ENCODE data around the gene HHAT. TPM values are rescaled to one million over a fixed set of nuclear protein-coding genes. Genes with fewer than 3 reads are reported as not detected.

Gene HHAT
- 5.2 and 5.4 TPM in 2 replicates for total RNA-seq (2014; rRNA removed; shearing (Covaris generic))
- total RNA-seq (2022) = 9.5 and 11.1 TPM in 2 replicates
- Bru-seq, nascent RNA = percentile 52 among the genes with signal in this experiment
- BruChase-seq, experiment 1, labeled RNA remaining after a 6-hour chase = percentile 48 among the genes with signal in this experiment
- percentile 46 among the genes with signal in this experiment for BruChase-seq, experiment 2, labeled RNA remaining after a 2-hour chase
- long read RNA-seq, transcript HHAT-201 (12 exons, 3,594 nt) = major isoform, 7 of 29 reads
- long read RNA-seq, partial matches to known transcripts = 7 of 29 reads
- long read RNA-seq, other reads (novel, unspliced or antisense) = 14 of 29 reads

- Histone ChIP-seq H3K36me3 (ENCODE audit: insufficient read depth, low read length) (no peaks in the 10 kb centered on the region), H3K27ac (ENCODE audit: low read depth, low read length, poor library complexity, severe bottlenecking) (peak within 1 kb of the TSS; percentile 75), H4K20me1 (ENCODE audit: insufficient read depth, low read length) (no peaks in the 10 kb centered on the region), H3K4me1 (ENCODE audit: insufficient read depth, low read length, poor library complexity, severe bottlenecking) (peaks cover 56% of the 10 kb centered on the region), H3K4me3 (ENCODE audit: low read depth, low read length, poor library complexity, severe bottlenecking) (peak within 1 kb of the TSS; percentile 76), H3K4me2 (ENCODE audit: low read length) (peak within 1 kb of the TSS; percentile 89), H3K9me3 (ENCODE audit: low read length) (peaks cover 2% of the 10 kb centered on the region; the same call in 1 of the 2 replicates), H3K9me2 (ENCODE audit: insufficient read depth, low read length) (no peaks in the 10 kb centered on the region), H3K79me2 (ENCODE audit: insufficient read depth, low read depth, low read length) (no peaks in the 10 kb centered on the region), H2AFZ (ENCODE audit: low read length) (peak within 1 kb of the TSS; percentile 97)
- TF ChIP-seq EZH2phosphoT487 (IDR thresholded peaks at IDR 0.05; ENCODE audit: borderline replicate concordance, low read depth, low read length) (no peak), CTCF (conservative IDR thresholded peaks at IDR 0.05; ENCODE audit: low read length) (0 out of 2 replicates have a peak, but pooled peaks have one; percentile 30)
- ChIA-PET CTCF (ENCODE audit: unreplicated experiment) (no interaction called here), POLR2A (interaction anchor here (0.7 to 3.6 kb wide), 3 partner anchors 13 to 484 kb away, joined by 3 to 25 read pairs (median 3); no protein-coding TSS in a partner anchor)
- intact Hi-C loops (cut with micrococcal nuclease; ENCODE audit: unreplicated experiment) = no loop called here
- peak; percentile 80 for DNase-seq (ENCODE audit: low spot score)
- BruUV-seq (replicated peaks) = no TSS peak
Observed at GRCh38 chr1:210328746-210329503, at the start of gene HHAT. Gene HHAT, plus strand, starts transcription at chr1:210328902. Its CDS starts 20,074 bp downstream, at chr1:210348976.

DNA sequence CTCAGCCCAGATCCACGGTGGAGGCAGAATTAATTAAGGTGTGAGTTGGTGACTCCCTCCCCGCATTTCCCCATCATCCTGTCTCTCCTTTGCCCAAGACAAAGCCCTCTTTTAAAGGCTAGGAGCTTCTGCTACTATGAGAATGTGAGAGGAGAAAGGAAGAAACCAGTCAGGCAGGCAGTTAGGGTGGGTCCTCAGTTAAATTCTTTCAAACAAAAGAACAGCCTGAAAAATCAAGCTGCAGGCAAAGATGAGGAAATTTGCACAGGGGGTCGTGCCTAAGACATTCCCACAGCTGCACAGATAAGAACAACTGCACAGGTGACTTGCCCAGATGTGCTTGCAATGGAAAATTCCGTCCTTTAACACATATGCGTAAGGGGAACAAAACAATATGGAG is 48.5 kb upstream of the HHAT start:
- Histone ChIP-seq H3K9me2 (ENCODE audit: insufficient read depth, low read length) (no peaks in the 10 kb centered on the region), H4K20me1 (ENCODE audit: insufficient read depth, low read length) (no peaks in the 10 kb centered on the region), H2AFZ (ENCODE audit: low read length) (no peak overlapping the region), H3K4me2 (ENCODE audit: low read length) (no peak overlapping the region), H3K27ac (ENCODE audit: low read depth, low read length, poor library complexity, severe bottlenecking) (no peak overlapping the region), H3K36me3 (ENCODE audit: insufficient read depth, low read length) (no peaks in the 10 kb centered on the region), H3K4me3 (ENCODE audit: low read depth, low read length, poor library complexity, severe bottlenecking) (no peak overlapping the region), H3K9me3 (ENCODE audit: low read length) (no peaks in the 10 kb centered on the region), H3K4me1 (ENCODE audit: insufficient read depth, low read length, poor library complexity, severe bottlenecking) (no peaks in the 10 kb centered on the region), H3K79me2 (ENCODE audit: insufficient read depth, low read depth, low read length) (no peaks in the 10 kb centered on the region)
- ChIA-PET POLR2A (interaction anchor here (0.9 to 1.0 kb wide), 2 partner anchors 11 to 37 kb away, joined by 3 read pairs; no protein-coding TSS in a partner anchor), CTCF (ENCODE audit: unreplicated experiment) (no interaction called here)
- BruUV-seq (replicated peaks) = no TSS peak
- no peak for DNase-seq (ENCODE audit: low spot score)
- TF ChIP-seq CTCF (conservative IDR thresholded peaks at IDR 0.05; ENCODE audit: low read length) = no peak
- no peak for TF ChIP-seq EZH2phosphoT487 (IDR thresholded peaks at IDR 0.05; ENCODE audit: borderline replicate concordance, low read depth, low read length)
- intact Hi-C loops (cut with micrococcal nuclease; ENCODE audit: unreplicated experiment) = no loop called here
